ENCODE measurements around the gene CHAT. TPM values are rescaled to one million over a fixed set of nuclear protein-coding genes. Genes with fewer than 3 reads are reported as not detected.

CHAT gene
- total RNA-seq, 1 experiment from 2014 or later = not detected

DNA sequence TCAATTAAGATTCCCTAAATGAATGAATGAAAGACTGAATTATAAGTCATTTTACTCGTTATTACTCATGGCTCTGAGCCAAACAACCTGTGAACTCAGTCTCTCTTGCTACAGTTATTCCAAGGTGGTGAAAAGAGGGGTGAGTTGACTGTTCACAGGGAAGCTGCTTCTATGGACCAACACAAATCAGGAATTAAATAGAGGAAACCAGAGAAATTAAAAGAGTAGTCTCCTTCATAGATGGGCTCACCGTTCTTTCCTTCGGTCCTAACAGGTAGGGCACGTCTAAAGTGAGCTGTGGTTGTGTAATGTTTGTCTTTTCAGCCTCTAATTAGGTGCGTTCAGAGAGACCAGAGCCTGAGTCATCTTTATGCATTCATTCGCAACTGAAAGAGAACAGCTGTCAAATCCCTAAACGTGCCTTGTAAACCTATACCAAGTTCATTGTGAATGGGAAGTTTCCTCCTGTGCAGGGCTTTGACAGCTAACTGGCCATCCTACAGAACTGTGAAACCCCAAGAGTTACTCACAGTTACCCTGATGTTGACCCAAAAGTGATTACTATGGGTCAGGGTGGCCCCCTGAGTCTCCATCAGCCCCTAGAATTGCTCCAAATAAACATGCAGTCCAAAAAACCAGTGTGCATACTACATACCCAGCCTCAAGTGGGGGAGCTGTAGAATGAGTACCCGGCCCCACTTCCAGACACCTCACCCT lies 47.5 kb downstream of the CHAT start:
- no peaks in the 10 kb centered on the region for H3K4me1 ChIP-seq (ENCODE audit: control insufficient read depth, insufficient read depth, low read length)
- in situ Hi-C loops (cut with HindIII; ENCODE audit: low pct_unique_long_range_greater_than_20kb, low sequenced_read_pairs) (no loop called here), intact Hi-C loops (cut with micrococcal nuclease; ENCODE audit: unreplicated experiment) (no loop called here)
- no TSS peak for BruUV-seq (replicated peaks)
- no peaks in the 10 kb centered on the region for H3K27me3 ChIP-seq (ENCODE audit: control insufficient read depth, insufficient read depth, low read length)
- TF ChIP-seq POLR2AphosphoS5 (IDR thresholded peaks at IDR 0.05; ENCODE audit: low read depth, low read length) (no peak), SIN3A (IDR thresholded peaks at IDR 0.05; ENCODE audit: borderline replicate concordance, insufficient read depth, low read depth, low read length) (no peak), TCF7L2 (IDR thresholded peaks at IDR 0.05; ENCODE audit: low read depth, low read length) (no peak)
- TF ChIP-seq, protein P1, sequence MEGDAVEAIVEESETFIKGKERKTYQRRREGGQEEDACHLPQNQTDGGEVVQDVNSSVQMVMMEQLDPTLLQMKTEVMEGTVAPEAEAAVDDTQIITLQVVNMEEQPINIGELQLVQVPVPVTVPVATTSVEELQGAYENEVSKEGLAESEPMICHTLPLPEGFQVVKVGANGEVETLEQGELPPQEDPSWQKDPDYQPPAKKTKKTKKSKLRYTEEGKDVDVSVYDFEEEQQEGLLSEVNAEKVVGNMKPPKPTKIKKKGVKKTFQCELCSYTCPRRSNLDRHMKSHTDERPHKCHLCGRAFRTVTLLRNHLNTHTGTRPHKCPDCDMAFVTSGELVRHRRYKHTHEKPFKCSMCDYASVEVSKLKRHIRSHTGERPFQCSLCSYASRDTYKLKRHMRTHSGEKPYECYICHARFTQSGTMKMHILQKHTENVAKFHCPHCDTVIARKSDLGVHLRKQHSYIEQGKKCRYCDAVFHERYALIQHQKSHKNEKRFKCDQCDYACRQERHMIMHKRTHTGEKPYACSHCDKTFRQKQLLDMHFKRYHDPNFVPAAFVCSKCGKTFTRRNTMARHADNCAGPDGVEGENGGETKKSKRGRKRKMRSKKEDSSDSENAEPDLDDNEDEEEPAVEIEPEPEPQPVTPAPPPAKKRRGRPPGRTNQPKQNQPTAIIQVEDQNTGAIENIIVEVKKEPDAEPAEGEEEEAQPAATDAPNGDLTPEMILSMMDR (IDR thresholded peaks at IDR 0.05) = no peak
- TF ChIP-seq, protein P2, sequence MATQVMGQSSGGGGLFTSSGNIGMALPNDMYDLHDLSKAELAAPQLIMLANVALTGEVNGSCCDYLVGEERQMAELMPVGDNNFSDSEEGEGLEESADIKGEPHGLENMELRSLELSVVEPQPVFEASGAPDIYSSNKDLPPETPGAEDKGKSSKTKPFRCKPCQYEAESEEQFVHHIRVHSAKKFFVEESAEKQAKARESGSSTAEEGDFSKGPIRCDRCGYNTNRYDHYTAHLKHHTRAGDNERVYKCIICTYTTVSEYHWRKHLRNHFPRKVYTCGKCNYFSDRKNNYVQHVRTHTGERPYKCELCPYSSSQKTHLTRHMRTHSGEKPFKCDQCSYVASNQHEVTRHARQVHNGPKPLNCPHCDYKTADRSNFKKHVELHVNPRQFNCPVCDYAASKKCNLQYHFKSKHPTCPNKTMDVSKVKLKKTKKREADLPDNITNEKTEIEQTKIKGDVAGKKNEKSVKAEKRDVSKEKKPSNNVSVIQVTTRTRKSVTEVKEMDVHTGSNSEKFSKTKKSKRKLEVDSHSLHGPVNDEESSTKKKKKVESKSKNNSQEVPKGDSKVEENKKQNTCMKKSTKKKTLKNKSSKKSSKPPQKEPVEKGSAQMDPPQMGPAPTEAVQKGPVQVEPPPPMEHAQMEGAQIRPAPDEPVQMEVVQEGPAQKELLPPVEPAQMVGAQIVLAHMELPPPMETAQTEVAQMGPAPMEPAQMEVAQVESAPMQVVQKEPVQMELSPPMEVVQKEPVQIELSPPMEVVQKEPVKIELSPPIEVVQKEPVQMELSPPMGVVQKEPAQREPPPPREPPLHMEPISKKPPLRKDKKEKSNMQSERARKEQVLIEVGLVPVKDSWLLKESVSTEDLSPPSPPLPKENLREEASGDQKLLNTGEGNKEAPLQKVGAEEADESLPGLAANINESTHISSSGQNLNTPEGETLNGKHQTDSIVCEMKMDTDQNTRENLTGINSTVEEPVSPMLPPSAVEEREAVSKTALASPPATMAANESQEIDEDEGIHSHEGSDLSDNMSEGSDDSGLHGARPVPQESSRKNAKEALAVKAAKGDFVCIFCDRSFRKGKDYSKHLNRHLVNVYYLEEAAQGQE (IDR thresholded peaks at IDR 0.05; ENCODE audit: insufficient read depth in 1 of 2, low read depth in 2 of 2, low read length in 1 of 2) = no peak
- no peak overlapping the region for H3K27ac ChIP-seq (ENCODE audit: low read length)
- no peak overlapping the region for H3K4me3 ChIP-seq (ENCODE audit: low read depth in 2 of 2, low read length in 2 of 2)
- CTCF ChIA-PET = no interaction called here
- ATAC-seq = no peak
- POLR2A ChIA-PET = no interaction called here
- H3K9me3 ChIP-seq (ENCODE audit: control insufficient read depth, insufficient read depth, low read depth, low read length) = no peaks in the 10 kb centered on the region
- DNase-seq (ENCODE audit: low read depth, low spot score) = no peak
- H3K36me3 ChIP-seq (ENCODE audit: control insufficient read depth, insufficient read depth, low read length) = no peaks in the 10 kb centered on the region

DNA sequence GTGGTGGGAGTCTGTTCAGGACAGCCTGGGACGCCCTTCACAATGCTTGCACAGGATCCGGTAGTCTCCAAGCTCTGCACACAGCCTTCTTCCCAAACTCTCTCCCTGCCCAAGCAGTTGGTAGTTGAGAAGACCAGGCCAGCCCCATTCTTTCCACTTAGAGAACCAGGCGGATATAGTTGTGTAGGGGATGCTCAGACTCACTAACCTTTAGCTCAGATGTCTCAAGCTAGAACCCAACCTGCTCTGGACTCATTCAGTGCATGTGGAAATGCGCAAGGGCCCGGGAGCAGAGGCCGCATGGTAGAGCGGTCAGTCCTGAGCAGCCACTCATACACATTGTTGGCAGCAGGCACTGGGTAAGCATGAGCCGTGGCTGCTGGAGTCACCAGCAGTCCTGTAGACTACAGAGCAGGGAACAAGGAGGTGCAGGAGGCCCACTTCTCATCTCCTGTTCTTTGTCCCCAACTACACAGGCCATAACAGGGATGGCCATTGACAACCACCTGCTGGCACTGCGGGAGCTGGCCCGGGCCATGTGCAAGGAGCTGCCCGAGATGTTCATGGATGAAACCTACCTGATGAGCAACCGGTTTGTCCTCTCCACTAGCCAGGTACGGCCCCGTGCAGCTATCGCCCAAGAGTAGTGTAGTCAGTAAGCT lies 48.5 kb downstream of the CHAT start:
- H3K4me3 ChIP-seq (ENCODE audit: low read depth in 2 of 2, low read length in 2 of 2) = no peak overlapping the region
- H3K36me3 ChIP-seq (ENCODE audit: control insufficient read depth, insufficient read depth, low read length) = no peaks in the 10 kb centered on the region
- H3K9me3 ChIP-seq (ENCODE audit: control insufficient read depth, insufficient read depth, low read depth, low read length) = no peaks in the 10 kb centered on the region
- no peaks in the 10 kb centered on the region; the same call in 1 of the 2 replicates for H3K27me3 ChIP-seq (ENCODE audit: control insufficient read depth, insufficient read depth, low read length)
- no peak for DNase-seq (ENCODE audit: low read depth, low spot score)
- no peaks in the 10 kb centered on the region for H3K4me1 ChIP-seq (ENCODE audit: control insufficient read depth, insufficient read depth, low read length)
- no TSS peak for BruUV-seq (replicated peaks)
- in situ Hi-C loops (cut with HindIII; ENCODE audit: low pct_unique_long_range_greater_than_20kb, low sequenced_read_pairs) (no loop called here), intact Hi-C loops (cut with micrococcal nuclease; ENCODE audit: unreplicated experiment) (no loop called here)
- POLR2A ChIA-PET = no interaction called here
- ATAC-seq = peak; percentile 42; the same call in 1 of the 2 replicates
- CTCF ChIA-PET = no interaction called here
- H3K27ac ChIP-seq (ENCODE audit: low read length) = no peak overlapping the region
- TF ChIP-seq, protein P1 (IDR thresholded peaks at IDR 0.05) = no peak
- TF ChIP-seq TCF7L2 (IDR thresholded peaks at IDR 0.05; ENCODE audit: low read depth, low read length) = no peak
- TF ChIP-seq, protein P2 (IDR thresholded peaks at IDR 0.05; ENCODE audit: insufficient read depth in 1 of 2, low read depth in 2 of 2, low read length in 1 of 2) = no peak
- TF ChIP-seq POLR2AphosphoS5 (IDR thresholded peaks at IDR 0.05; ENCODE audit: low read depth, low read length) = no peak
- TF ChIP-seq SIN3A (IDR thresholded peaks at IDR 0.05; ENCODE audit: borderline replicate concordance, insufficient read depth, low read depth, low read length) = no peak

Data from Panc1 (cell line).